ENCODE results near the gene TEPSIN. TPM values are rescaled to one million over a fixed set of nuclear protein-coding genes. Genes with fewer than 3 reads are reported as not detected.

TEPSIN gene
- total RNA-seq, 1 experiment from 2014 or later = 40.7 TPM

DNA sequence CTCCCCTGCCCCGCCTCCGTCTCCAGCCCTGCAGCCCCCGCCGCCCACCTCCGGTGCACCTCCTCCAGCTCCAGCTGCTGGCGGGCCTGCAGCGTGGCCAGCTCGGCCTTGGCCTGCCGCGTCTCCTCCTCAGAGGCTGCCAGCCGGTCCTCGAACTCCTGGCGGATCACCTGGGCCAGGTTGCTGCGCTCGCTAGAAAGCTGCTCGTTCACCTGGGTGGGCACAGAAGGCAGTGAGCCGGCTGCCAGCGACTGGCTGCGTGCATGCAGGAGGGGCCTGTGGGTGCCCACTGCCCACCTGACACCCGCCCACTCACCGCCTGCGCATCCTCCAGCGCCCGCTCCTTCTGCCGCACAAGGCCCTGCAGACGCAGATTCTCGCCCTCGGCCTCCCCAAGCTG is 48.3 kb downstream of the TEPSIN start (continued):
- TF ChIP-seq FOXK1 (CRISPR knock-in tag; IDR thresholded peaks at IDR 0.05) (no peak), ZNF219 (CRISPR knock-in tag; IDR thresholded peaks at IDR 0.05; ENCODE audit: borderline replicate concordance) (no peak)
- TF ChIP-seq, protein P1, sequence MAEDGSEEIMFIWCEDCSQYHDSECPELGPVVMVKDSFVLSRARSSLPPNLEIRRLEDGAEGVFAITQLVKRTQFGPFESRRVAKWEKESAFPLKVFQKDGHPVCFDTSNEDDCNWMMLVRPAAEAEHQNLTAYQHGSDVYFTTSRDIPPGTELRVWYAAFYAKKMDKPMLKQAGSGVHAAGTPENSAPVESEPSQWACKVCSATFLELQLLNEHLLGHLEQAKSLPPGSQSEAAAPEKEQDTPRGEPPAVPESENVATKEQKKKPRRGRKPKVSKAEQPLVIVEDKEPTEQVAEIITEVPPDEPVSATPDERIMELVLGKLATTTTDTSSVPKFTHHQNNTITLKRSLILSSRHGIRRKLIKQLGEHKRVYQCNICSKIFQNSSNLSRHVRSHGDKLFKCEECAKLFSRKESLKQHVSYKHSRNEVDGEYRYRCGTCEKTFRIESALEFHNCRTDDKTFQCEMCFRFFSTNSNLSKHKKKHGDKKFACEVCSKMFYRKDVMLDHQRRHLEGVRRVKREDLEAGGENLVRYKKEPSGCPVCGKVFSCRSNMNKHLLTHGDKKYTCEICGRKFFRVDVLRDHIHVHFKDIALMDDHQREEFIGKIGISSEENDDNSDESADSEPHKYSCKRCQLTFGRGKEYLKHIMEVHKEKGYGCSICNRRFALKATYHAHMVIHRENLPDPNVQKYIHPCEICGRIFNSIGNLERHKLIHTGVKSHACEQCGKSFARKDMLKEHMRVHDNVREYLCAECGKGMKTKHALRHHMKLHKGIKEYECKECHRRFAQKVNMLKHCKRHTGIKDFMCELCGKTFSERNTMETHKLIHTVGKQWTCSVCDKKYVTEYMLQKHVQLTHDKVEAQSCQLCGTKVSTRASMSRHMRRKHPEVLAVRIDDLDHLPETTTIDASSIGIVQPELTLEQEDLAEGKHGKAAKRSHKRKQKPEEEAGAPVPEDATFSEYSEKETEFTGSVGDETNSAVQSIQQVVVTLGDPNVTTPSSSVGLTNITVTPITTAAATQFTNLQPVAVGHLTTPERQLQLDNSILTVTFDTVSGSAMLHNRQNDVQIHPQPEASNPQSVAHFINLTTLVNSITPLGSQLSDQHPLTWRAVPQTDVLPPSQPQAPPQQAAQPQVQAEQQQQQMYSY (CRISPR knock-in tag; IDR thresholded peaks at IDR 0.05) = no peak

DNA sequence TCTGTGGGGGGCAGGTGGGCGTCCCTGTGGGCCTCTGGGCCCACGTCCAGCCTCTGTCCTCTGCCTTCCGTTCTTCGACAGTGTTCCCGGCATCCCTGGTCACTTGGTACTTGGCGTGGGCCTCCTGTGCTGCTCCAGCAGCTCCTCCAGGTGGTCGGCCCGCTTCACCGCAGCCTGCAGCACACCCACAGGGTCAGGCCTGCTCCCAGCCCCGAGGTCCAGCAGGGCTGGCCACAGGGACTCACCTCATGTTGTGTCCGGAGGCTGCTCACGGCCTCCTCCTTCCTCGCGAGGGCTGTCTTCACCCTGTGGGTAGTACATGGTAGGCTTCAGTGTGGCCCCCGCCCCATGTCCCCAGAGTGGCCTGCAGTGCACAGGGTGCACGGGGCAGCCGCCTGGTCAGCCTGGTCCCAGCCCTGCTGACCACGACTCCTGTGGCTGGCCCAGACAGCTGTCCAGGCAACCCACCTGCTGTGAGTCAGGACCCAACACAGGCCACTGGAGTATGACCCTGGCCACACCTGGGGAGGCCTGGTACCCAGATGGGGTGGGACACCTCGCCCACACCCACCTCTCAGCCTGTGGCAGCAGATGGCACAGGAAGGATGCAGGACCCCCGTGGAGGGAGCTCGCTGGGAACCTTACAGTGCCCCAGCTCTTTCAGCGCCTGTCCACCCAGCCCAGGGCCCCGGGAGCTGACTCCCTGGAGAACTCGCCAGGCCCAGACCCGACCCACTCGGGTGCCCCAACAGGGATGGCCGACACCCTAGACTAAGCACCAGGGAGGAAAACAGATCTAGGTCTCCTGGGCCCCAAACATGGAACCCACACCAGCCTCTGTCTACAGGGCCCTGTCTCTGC is 49.0 kb downstream of the TEPSIN start:
- Mint-ChIP-seq H3K4me3 (no peak overlapping the region), H3K27ac (no peak overlapping the region), H3K9me3 (no peaks in the 10 kb centered on the region), H3K4me1 (no peaks in the 10 kb centered on the region), H3K27me3 (ENCODE audit: low read depth) (no peaks in the 10 kb centered on the region), H3K36me3 (no peaks in the 10 kb centered on the region)
- DNase-seq (ENCODE audit: low spot score) (peak; percentile 49), ATAC-seq (peak; percentile 41; the same call in 1 of the 2 replicates)
- ChIA-PET POLR2A (no interaction called here), CTCF (interaction anchor here (0.8 to 2.1 kb wide), 6 partner anchors 10 to 67 kb away, joined by 3 to 8 read pairs (median 3); partner anchors contain the start of gene CEP131)
- no peak for TF ChIP-seq NR3C1 (CRISPR knock-in tag; conservative IDR thresholded peaks at IDR 0.05; ENCODE audit: low read depth)
- no peak for TF ChIP-seq NFATC4 (CRISPR knock-in tag; IDR thresholded peaks at IDR 0.05)
- TF ChIP-seq FOXP1 (CRISPR knock-in tag; IDR thresholded peaks at IDR 0.05; ENCODE audit: borderline replicate concordance) = no peak
- no peak for TF ChIP-seq GABPB1 (CRISPR knock-in tag; IDR thresholded peaks at IDR 0.05)
- no peak for TF ChIP-seq SMAD3 (CRISPR knock-in tag; IDR thresholded peaks at IDR 0.05; ENCODE audit: borderline replicate concordance)
- no peak for TF ChIP-seq NR1H2 (CRISPR knock-in tag; IDR thresholded peaks at IDR 0.05)
- TF ChIP-seq, protein P2, sequence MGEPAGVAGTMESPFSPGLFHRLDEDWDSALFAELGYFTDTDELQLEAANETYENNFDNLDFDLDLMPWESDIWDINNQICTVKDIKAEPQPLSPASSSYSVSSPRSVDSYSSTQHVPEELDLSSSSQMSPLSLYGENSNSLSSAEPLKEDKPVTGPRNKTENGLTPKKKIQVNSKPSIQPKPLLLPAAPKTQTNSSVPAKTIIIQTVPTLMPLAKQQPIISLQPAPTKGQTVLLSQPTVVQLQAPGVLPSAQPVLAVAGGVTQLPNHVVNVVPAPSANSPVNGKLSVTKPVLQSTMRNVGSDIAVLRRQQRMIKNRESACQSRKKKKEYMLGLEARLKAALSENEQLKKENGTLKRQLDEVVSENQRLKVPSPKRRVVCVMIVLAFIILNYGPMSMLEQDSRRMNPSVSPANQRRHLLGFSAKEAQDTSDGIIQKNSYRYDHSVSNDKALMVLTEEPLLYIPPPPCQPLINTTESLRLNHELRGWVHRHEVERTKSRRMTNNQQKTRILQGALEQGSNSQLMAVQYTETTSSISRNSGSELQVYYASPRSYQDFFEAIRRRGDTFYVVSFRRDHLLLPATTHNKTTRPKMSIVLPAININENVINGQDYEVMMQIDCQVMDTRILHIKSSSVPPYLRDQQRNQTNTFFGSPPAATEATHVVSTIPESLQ (CRISPR knock-in tag; IDR thresholded peaks at IDR 0.05) = no peak
- TF ChIP-seq, protein P3, sequence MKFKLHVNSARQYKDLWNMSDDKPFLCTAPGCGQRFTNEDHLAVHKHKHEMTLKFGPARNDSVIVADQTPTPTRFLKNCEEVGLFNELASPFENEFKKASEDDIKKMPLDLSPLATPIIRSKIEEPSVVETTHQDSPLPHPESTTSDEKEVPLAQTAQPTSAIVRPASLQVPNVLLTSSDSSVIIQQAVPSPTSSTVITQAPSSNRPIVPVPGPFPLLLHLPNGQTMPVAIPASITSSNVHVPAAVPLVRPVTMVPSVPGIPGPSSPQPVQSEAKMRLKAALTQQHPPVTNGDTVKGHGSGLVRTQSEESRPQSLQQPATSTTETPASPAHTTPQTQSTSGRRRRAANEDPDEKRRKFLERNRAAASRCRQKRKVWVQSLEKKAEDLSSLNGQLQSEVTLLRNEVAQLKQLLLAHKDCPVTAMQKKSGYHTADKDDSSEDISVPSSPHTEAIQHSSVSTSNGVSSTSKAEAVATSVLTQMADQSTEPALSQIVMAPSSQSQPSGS (CRISPR knock-in tag; IDR thresholded peaks at IDR 0.05; ENCODE audit: borderline replicate concordance, low read depth) = no peak
- TF ChIP-seq, protein P4, sequence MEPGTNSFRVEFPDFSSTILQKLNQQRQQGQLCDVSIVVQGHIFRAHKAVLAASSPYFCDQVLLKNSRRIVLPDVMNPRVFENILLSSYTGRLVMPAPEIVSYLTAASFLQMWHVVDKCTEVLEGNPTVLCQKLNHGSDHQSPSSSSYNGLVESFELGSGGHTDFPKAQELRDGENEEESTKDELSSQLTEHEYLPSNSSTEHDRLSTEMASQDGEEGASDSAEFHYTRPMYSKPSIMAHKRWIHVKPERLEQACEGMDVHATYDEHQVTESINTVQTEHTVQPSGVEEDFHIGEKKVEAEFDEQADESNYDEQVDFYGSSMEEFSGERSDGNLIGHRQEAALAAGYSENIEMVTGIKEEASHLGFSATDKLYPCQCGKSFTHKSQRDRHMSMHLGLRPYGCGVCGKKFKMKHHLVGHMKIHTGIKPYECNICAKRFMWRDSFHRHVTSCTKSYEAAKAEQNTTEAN (CRISPR knock-in tag; IDR thresholded peaks at IDR 0.05) = no peak
- TF ChIP-seq, protein P5, sequence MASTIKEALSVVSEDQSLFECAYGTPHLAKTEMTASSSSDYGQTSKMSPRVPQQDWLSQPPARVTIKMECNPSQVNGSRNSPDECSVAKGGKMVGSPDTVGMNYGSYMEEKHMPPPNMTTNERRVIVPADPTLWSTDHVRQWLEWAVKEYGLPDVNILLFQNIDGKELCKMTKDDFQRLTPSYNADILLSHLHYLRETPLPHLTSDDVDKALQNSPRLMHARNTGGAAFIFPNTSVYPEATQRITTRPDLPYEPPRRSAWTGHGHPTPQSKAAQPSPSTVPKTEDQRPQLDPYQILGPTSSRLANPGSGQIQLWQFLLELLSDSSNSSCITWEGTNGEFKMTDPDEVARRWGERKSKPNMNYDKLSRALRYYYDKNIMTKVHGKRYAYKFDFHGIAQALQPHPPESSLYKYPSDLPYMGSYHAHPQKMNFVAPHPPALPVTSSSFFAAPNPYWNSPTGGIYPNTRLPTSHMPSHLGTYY (CRISPR knock-in tag; IDR thresholded peaks at IDR 0.05) = no peak
- TF ChIP-seq ZNF396 (CRISPR knock-in tag; IDR thresholded peaks at IDR 0.05; ENCODE audit: borderline replicate concordance) = no peak
- TF ChIP-seq, protein P6, sequence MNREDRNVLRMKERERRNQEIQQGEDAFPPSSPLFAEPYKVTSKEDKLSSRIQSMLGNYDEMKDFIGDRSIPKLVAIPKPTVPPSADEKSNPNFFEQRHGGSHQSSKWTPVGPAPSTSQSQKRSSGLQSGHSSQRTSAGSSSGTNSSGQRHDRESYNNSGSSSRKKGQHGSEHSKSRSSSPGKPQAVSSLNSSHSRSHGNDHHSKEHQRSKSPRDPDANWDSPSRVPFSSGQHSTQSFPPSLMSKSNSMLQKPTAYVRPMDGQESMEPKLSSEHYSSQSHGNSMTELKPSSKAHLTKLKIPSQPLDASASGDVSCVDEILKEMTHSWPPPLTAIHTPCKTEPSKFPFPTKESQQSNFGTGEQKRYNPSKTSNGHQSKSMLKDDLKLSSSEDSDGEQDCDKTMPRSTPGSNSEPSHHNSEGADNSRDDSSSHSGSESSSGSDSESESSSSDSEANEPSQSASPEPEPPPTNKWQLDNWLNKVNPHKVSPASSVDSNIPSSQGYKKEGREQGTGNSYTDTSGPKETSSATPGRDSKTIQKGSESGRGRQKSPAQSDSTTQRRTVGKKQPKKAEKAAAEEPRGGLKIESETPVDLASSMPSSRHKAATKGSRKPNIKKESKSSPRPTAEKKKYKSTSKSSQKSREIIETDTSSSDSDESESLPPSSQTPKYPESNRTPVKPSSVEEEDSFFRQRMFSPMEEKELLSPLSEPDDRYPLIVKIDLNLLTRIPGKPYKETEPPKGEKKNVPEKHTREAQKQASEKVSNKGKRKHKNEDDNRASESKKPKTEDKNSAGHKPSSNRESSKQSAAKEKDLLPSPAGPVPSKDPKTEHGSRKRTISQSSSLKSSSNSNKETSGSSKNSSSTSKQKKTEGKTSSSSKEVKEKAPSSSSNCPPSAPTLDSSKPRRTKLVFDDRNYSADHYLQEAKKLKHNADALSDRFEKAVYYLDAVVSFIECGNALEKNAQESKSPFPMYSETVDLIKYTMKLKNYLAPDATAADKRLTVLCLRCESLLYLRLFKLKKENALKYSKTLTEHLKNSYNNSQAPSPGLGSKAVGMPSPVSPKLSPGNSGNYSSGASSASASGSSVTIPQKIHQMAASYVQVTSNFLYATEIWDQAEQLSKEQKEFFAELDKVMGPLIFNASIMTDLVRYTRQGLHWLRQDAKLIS (CRISPR knock-in tag; IDR thresholded peaks at IDR 0.05; ENCODE audit: borderline replicate concordance) = no peak
- no peak for TF ChIP-seq NFE2L1 (CRISPR knock-in tag; IDR thresholded peaks at IDR 0.05)
- no peak for TF ChIP-seq ZNF263 (CRISPR knock-in tag; IDR thresholded peaks at IDR 0.05; ENCODE audit: low read depth)
- TF ChIP-seq, protein P7, sequence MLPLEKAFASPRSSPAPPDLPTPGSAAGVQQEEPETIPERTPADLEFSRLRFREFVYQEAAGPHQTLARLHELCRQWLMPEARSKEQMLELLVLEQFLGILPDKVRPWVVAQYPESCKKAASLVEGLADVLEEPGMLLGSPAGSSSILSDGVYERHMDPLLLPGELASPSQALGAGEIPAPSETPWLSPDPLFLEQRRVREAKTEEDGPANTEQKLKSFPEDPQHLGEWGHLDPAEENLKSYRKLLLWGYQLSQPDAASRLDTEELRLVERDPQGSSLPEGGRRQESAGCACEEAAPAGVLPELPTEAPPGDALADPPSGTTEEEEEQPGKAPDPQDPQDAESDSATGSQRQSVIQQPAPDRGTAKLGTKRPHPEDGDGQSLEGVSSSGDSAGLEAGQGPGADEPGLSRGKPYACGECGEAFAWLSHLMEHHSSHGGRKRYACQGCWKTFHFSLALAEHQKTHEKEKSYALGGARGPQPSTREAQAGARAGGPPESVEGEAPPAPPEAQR (CRISPR knock-in tag; IDR thresholded peaks at IDR 0.05) = no peak
- no peak for TF ChIP-seq ZNF416 (CRISPR knock-in tag; IDR thresholded peaks at IDR 0.05)
- no peak for TF ChIP-seq ZNF121 (CRISPR knock-in tag; IDR thresholded peaks at IDR 0.05)
- no peak for TF ChIP-seq FOXK1 (CRISPR knock-in tag; IDR thresholded peaks at IDR 0.05)

All from WTC11 (cell line).